ENCODE results near the gene CDH1.
"Not testable (repeated sequence)": the region's sequence is repeated elsewhere in the genome, so short reads cannot be mapped to it uniquely, and the experiment has no call there.

CDH1 gene

DNA sequence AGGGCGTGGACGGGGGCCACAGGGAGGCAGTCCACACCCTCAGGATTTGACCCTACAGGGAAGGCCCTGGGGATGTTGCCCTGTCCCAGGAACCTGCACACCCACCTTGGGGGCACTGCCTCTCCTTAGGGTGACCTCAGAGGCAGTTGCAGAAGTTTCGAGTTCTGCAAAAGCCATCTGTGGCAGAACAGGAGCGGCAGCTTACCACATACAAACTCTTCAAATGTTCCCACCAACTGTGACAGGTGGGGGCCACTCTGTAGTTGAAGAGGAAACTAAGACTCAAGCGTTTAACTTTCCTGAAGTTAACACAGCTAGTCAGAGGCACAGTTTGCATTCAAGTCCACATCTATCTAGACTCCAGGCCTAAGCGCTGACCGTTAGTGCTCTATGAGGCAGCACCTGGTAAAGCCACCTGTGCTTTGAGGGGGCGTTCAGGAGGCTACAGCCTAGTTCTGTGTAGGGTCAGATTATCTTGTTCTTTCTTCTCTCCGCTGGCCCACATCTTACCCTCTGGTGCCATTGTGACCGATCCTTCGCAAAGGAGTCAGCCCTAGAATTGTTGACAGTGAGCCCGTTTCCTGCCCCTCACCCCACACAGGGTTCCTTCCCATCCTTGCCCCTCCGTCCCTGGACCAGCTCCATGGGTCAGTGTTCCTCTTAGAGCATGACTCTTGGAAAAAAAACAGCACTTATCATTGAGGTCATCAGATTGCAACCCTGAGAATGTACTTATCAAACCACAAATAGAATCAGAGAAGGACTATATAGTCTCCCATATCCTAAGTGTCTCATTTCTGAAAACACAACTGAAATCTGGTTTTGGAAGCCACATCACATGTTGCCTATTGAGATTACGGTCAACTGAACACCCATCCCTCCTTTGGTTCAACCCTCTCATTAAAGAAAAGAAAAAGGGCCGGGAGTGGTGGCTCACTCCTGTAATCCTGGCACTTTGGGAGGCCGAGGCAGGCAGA lies 45.4 kb downstream of the CDH1 start:
- no peak overlapping the region; the same call in 1 of the 2 replicates for H3K4me3 ChIP-seq (ENCODE audit: low read length)
- TF ChIP-seq ZNF274 (IDR thresholded peaks at IDR 0.05; ENCODE audit: low read depth, low read length), result no peak

GRCh38 chr16:68784226-68784625 lies 47.1 kb downstream of the CDH1 start:
- no peak for TF ChIP-seq ZNF274 (IDR thresholded peaks at IDR 0.05; ENCODE audit: low read depth, low read length)

DNA sequence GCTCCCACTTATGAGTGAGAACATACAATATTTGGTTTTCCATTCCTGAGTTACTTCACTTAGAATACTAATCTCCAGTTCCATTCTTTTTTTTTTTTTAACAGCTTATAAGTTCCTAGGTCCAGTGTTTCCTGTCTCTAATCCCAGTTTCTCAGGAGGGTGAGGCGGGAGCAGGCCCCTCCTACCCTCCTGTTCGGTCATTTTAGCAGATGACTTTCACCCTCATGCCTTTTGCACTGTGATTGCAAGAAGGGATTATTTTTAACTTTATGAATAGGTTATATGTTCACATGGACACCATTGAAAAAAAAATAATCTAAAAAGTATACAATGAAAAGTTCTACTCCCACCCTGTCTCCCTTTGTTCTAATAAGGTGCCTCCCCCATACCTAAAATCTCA lies 47.6 kb downstream of the CDH1 start:
- H3K4me3 ChIP-seq (ENCODE audit: low read length), result no peak overlapping the region
- TF ChIP-seq ZNF274 (IDR thresholded peaks at IDR 0.05; ENCODE audit: low read depth, low read length), result no peak

More at GRCh38 chr16:68784226-68784625, 47.1 kb downstream of the CDH1 start:
- no peak overlapping the region for H3K4me3 ChIP-seq (ENCODE audit: low read length)

DNA sequence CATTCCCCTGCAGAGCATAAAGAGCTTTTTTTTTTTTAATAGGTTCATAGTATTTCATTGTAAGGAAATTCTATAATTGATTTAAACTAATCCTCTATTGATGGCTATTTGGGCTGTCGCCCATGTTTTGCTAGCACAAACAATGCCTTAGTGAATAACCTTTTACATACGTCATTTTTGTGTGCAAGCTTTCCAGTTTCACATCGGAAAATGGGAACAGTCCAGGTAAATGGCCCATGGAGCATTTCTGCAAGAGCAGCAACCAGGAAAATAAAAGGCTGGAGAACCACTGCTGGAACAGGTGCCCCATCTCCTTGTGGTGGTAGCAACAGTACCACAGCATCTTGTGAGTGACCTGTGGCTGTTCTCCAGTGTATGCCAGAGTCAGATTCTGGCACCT lies 48.6 kb downstream of the CDH1 start:
- no peak overlapping the region for H3K4me3 ChIP-seq (ENCODE audit: low read length)
- TF ChIP-seq ZNF274 (IDR thresholded peaks at IDR 0.05; ENCODE audit: low read depth, low read length), result no peak

- no peak for TF ChIP-seq ZNF274 (IDR thresholded peaks at IDR 0.05; ENCODE audit: low read depth, low read length)
- no peak overlapping the region for H3K4me3 ChIP-seq (ENCODE audit: low read length)
These were observed 49.8 kb downstream of the CDH1 start for GRCh38 chr16:68786685-68787418.

- H3K4me3 ChIP-seq (ENCODE audit: low read length), result not testable (repeated sequence)
These were observed 50.3 kb downstream of the CDH1 start for GRCh38 chr16:68787419-68787807.

DNA sequence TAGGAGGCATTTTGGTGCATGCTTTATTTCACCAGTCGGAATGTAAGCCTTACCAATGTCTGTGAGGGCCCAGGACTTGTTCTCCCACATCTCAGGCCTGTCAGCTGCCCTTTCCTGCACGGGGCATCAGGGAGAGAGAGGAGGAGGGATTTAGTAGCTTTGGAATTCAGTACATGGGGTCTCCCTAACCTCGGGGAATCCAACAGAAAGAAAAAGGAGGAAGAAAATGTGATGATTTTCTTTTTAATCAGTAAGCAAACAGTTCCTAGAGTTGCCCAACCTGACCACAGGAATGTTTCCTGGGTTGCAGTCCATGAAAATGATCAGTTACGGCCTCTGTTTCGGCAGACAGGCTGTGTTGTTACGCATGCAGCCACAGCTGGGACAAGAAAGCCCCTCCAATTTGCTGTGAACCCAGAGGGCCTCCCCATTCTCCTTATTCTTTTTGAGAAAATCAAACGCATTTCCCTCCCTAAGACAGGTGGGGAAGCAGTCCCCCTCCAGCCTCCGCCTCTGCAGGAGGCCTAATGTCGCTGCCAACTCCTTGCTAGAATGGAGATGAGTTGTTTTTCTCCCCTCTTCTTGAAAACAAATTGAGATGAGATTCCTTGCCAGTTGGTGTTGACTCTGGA lies 53.2 kb downstream of the CDH1 start:
- H3K4me3 ChIP-seq (ENCODE audit: low read length), result no peak overlapping the region
- TF ChIP-seq ZNF274 (IDR thresholded peaks at IDR 0.05; ENCODE audit: low read depth, low read length), result no peak

- no peak overlapping the region for H3K4me3 ChIP-seq (ENCODE audit: low read length)
- no peak for TF ChIP-seq ZNF274 (IDR thresholded peaks at IDR 0.05; ENCODE audit: low read depth, low read length)
These were observed 53.9 kb downstream of the CDH1 start for GRCh38 chr16:68790944-68791343.

GRCh38 chr16:68792465-68793324 lies 55.6 kb downstream of the CDH1 start:
- no peak for TF ChIP-seq ZNF274 (IDR thresholded peaks at IDR 0.05; ENCODE audit: low read depth, low read length)
- no peak overlapping the region for H3K4me3 ChIP-seq (ENCODE audit: low read length)

- TF ChIP-seq ZNF274 (IDR thresholded peaks at IDR 0.05; ENCODE audit: low read depth, low read length), result no peak
These were observed 56.3 kb downstream of the CDH1 start for GRCh38 chr16:68793401-68793857.

DNA sequence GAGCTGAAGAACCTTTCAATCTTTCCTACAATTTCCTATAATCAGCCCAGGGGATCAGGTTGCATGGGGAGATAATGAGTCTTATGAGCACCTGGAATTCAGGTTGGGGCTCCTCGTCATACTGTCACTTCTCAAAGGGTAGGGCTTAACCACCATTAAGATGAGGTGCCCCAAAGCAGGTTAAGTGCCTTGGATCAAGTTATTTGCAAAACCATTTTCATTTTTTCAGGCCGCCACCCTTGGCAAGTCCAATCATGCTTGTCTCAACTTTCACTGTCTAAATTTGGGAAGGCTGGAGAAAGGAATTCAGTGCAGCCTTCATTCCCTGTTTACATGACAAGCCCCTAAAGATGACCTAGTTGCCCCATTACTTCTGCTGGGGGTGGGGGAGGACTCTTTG lies 61.3 kb downstream of the CDH1 start:
- H3K4me3 ChIP-seq (ENCODE audit: low read length), result no peak overlapping the region
- no peak for TF ChIP-seq ZNF274 (IDR thresholded peaks at IDR 0.05; ENCODE audit: low read depth, low read length)

More at GRCh38 chr16:68793401-68793857, 56.3 kb downstream of the CDH1 start:
- H3K4me3 ChIP-seq (ENCODE audit: low read length), result no peak overlapping the region

DNA sequence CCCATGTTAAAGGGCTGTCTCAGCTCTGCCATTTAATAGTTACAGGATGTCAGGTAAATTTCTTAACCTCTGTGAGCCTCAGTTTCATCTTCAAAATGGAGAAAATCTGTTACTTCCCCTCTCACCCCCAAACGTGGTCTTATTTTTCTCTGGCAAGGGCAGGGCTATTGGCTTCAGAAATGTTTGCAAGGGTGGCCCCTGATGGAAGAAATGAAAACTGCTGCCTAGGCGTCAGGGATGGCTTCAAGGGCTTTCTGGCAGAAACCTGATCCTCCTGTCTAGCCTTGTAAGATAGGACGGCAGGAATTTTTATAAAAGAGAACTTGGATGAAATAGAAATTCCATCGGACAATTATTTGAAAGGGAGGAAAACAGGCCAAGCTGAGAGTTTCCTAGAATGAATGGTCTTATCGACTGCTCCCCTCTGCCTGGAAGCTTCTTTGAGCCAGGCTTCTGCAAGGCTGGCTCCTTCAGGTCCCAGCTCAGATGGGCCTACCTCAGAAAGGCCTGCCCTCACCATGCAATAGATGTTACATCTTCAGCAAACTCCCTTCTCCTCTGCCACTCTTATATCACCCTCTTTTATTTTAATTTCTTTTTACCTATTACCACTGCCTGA lies 63.3 kb downstream of the CDH1 start:
- TF ChIP-seq ZNF274 (IDR thresholded peaks at IDR 0.05; ENCODE audit: low read depth, low read length), result no peak

GRCh38 chr16:68802190-68802589 lies 65.1 kb downstream of the CDH1 start:
- no peak for TF ChIP-seq ZNF274 (IDR thresholded peaks at IDR 0.05; ENCODE audit: low read depth, low read length)
- H3K4me3 ChIP-seq (ENCODE audit: low read length), result no peak overlapping the region

More for the DNA sequence above, 63.3 kb downstream of the CDH1 start:
- H3K4me3 ChIP-seq (ENCODE audit: low read length), result no peak overlapping the region
